Gastroesophageal sphincter (tissue), 3 donors: Measurements from ENCODE around the gene SF3B3.

Experiments
- CTCF ChIP-seq, 4 experiments: fragments of 200-600 bp in 2 of 4; fragments of 450-650 bp in 2 of 4; sonication (generic) in 1 of 4; IDR thresholded peaks; one replicate each; pipeline ENCODE4 v1.5.1; 2017 to 2019; ENCODE audit warnings: antibody characterized with exemption in 4 of 4, mild to moderate bottlenecking in 2 of 4, moderate library complexity in 2 of 4
- POLR2A ChIP-seq, 2 donors: fragments of 450-650 bp; IDR thresholded peaks; one replicate each; pipeline ENCODE4 v1.6.1; 2017; ENCODE audit warnings: antibody characterized with exemption in 2 of 2, mild to moderate bottlenecking in 2 of 2, moderate library complexity in 1 of 2
- POLR2AphosphoS5 ChIP-seq: sonication (generic); formaldehyde crosslinking; IDR thresholded peaks from one replicate; pipeline ENCODE4 v1.6.1; 2017; ENCODE audit warnings: antibody characterized with exemption

- TF ChIP-seq CTCF (IDR thresholded peaks at IDR 0.05) (no peak), POLR2A (IDR thresholded peaks at IDR 0.05) (no peak), POLR2AphosphoS5 (no peak)
Measured at GRCh38 chr16:70556063-70556462, 32.4 kb downstream of the SF3B3 start.
